Inflammatory macrophage (primary cell): Measurements from ENCODE around the gene S100A11.

Experiments used
- DNase-seq, 2 donors: peaks; one replicate each; pipeline ENCODE4 v3.0.0-alpha.2; 2020 to 2022

S100A11 gene

GRCh38 chr1:152001631-152002584, 34.9 kb downstream of the S100A11 start:
- peak; percentile 81 to 84 for DNase-seq

GRCh38 chr1:152000964-152001630, 35.7 kb downstream of the S100A11 start:
- peak; percentile 87 to 90 for DNase-seq

- no peak for DNase-seq
Measured at GRCh38 chr1:151998611-151999362, 38.0 kb downstream of the S100A11 start.

GRCh38 chr1:151997284-151997570, 39.6 kb downstream of the S100A11 start:
- DNase-seq = no peak

GRCh38 chr1:151995774-151996173, 41.0 kb downstream of the S100A11 start:
- peak in 1 of 2 donors; percentile 38 for DNase-seq

- DNase-seq = no peak
Measured at GRCh38 chr1:151994956-151995355, 41.8 kb downstream of the S100A11 start.

- peak; percentile 63 for DNase-seq
Measured at GRCh38 chr1:151993734-151994496, 42.9 kb downstream of the S100A11 start, which contains the start of gene S100A10. S100A10 (minus strand) TSS chr1:151993859; CDS start chr1:151986230, 7,629 bp downstream.

- peak; percentile 57 to 74 for DNase-seq
Measured at GRCh38 chr1:151993084-151993733, 43.6 kb downstream of the S100A11 start.

GRCh38 chr1:151992303-151993083, 44.3 kb downstream of the S100A11 start:
- DNase-seq = peak; percentile 94 to 95

GRCh38 chr1:151991663-151992302, 45.0 kb downstream of the S100A11 start:
- DNase-seq = no peak

GRCh38 chr1:151990856-151991198, 46.0 kb downstream of the S100A11 start:
- DNase-seq = no peak

- no peak for DNase-seq
Measured at GRCh38 chr1:151990058-151990855, 46.5 kb downstream of the S100A11 start.

GRCh38 chr1:151989211-151989862, 47.5 kb downstream of the S100A11 start:
- peak; percentile 92 to 94 for DNase-seq

- no peak for DNase-seq
Measured at GRCh38 chr1:151988405-151988923, 48.3 kb downstream of the S100A11 start.

- no peak for DNase-seq
Measured at GRCh38 chr1:151986501-151987190, 50.2 kb downstream of the S100A11 start.

GRCh38 chr1:151985768-151986167, 51.0 kb downstream of the S100A11 start:
- no peak for DNase-seq

- no peak for DNase-seq
Measured at GRCh38 chr1:151985270-151985669, 51.5 kb downstream of the S100A11 start.

- DNase-seq = peak; percentile 54 to 69
Measured at GRCh38 chr1:151984313-151984956, 52.4 kb downstream of the S100A11 start.
